Body of pancreas (tissue), 4 donors: ENCODE data around the gene TFIP11. TPM values are rescaled to one million over a fixed set of nuclear protein-coding genes. Genes with fewer than 3 reads are reported as not detected.

Experiments used
- ATAC-seq: fragments of 150-250 bp; one replicate; pipeline ENCODE4 v1.9.1; 2016
- DNase-seq, 4 donors: peaks; one replicate each; pipeline ENCODE4 v3.0.0-alpha.2; 2019
- H3K27ac ChIP-seq, 4 donors: fragments of 200-600 bp; sonication (generic); 1 replicate in 3 of 4; 2 replicates in 1 of 4; pipeline versions ENCODE4 v1.5.1 to v1.6.1; 2016 to 2019; ENCODE audit warnings: mild to moderate bottlenecking in 1 of 4, mixed read lengths in 1 of 4, moderate library complexity in 1 of 4
- H3K27me3 ChIP-seq, 2 donors: fragments of 200-600 bp; sonication (generic); one replicate each; pipeline ENCODE4 v1.6.0; 2016; ENCODE audit warnings: mild to moderate bottlenecking in 1 of 2
- H3K36me3 ChIP-seq, 2 donors: fragments of 200-600 bp; sonication (generic); replicated peaks in 1 of 2; 2 replicates each; pipeline ENCODE4 v1.5.1; 2016; ENCODE audit warnings: low read depth in 2 of 2; ENCODE audit not compliant: insufficient read depth in 1 of 2
- H3K4me1 ChIP-seq: fragments of 200-600 bp; sonication (generic); one replicate; pipeline ENCODE4 v1.6.0; 2016
- H3K4me3 ChIP-seq, 2 donors: fragments of 200-600 bp; sonication (generic); 1 replicate in 1 of 2; 2 replicates in 1 of 2; pipeline ENCODE4 v1.5.1; 2016 to 2019
- H3K9me3 ChIP-seq, 3 donors: fragments of 200-600 bp; sonication (generic); 1 replicate in 2 of 3; 2 replicates in 1 of 3; pipeline ENCODE4 v1.5.1; 2016
- CTCF ChIP-seq, 7 experiments: fragments of 450-650 bp in 4 of 7; fragments of 200-600 bp in 3 of 7; sonication (generic) in 3 of 7; IDR thresholded peaks; one replicate each; pipeline ENCODE4 v1.5.1; 2016 to 2019; ENCODE audit warnings: antibody characterized with exemption in 7 of 7
- POLR2A ChIP-seq, 3 donors: fragments of 450-650 bp; IDR thresholded peaks; one replicate each; pipeline ENCODE4 v1.6.1; 2016; ENCODE audit warnings: antibody characterized with exemption in 3 of 3, mild to moderate bottlenecking in 2 of 3
- WGBS, 2 donors: methylation state at CpG; one replicate each; pipeline ENCODE4 v1.1.5; 2017; 5-methylcytosine and 5-hydroxymethylcytosine counted together
- intact Hi-C: fragments of 100-400 bp; cut with DNase I; formaldehyde crosslinking; loops from one replicate; pipeline ENCODE4 v1.15.1; 2023
- total RNA-seq, 2 donors: library from RNA; depleted of rRNA; stranded (reverse); fragments of >200 nt; gene quantifications; one replicate each; pipeline ENCODE4 v1.1.0, GENCODE V29; 2016

TFIP11 gene
- total RNA-seq: 10 to 100 TPM; 26.2 to 32.3 TPM

- Histone ChIP-seq H3K27ac (peak within 1 kb of the TSS; percentile 26 to 88 (median 82)), H3K9me3 (no peaks in the 10 kb centered on the region), H3K36me3 (peaks cover 0 to 14% of the 10 kb centered on the region in 2 donors), H3K4me3 (peak within 1 kb of the TSS; percentile 82), H3K27me3 (no peaks in the 10 kb centered on the region), H3K4me1 (peaks cover 55% of the 10 kb centered on the region)
- TF ChIP-seq CTCF (IDR thresholded peaks at IDR 0.05): peak in 2 of 7 experiments; percentile 3 to 5
- peak; percentile 27 to 79 (median 79) for TF ChIP-seq POLR2A (IDR thresholded peaks at IDR 0.05)
- intact Hi-C loops: no loop called here
- ATAC-seq (peak; percentile 93), DNase-seq (peak; percentile 93 to 97 (median 94))
- WGBS, 2 donors: 0% methylated on average over 14 to 34 of the region's 40 CpGs
Observed at GRCh38 chr22:26512149-26512793, at the start of gene TFIP11. Gene TFIP11, minus strand, starts transcription at chr22:26512473. Its CDS starts 2,201 bp downstream, at chr22:26510272.

- no peak overlapping the region for H3K4me3 ChIP-seq
- peaks cover 42% of the 10 kb centered on the region for H3K4me1 ChIP-seq
- peak; percentile 93 to 97 (median 96) for DNase-seq
- H3K27me3 ChIP-seq: no peaks in the 10 kb centered on the region
- H3K9me3 ChIP-seq: no peaks in the 10 kb centered on the region
- H3K27ac ChIP-seq: peak overlapping the region; percentile 76 to 86 (median 85)
- peak in 3 of 7 experiments; percentile 4 to 22 (median 7) for TF ChIP-seq CTCF (IDR thresholded peaks at IDR 0.05)
- TF ChIP-seq POLR2A (IDR thresholded peaks at IDR 0.05): peak; percentile 39 to 65 (median 64)
- intact Hi-C loops: no loop called here
- 44 to 46% methylated on average over 6 to 9 of the region's 9 CpGs for WGBS, 2 donors
- no peaks in the 10 kb centered on the region for H3K36me3 ChIP-seq
- ATAC-seq: peak; percentile 65
Observed at GRCh38 chr22:26561756-26562417, 49.6 kb upstream of the TFIP11 start.

GRCh38 chr22:26559961-26560575 is 47.8 kb upstream of the TFIP11 start:
- Histone ChIP-seq H3K4me3 (no peak overlapping the region), H3K27me3 (no peaks in the 10 kb centered on the region), H3K36me3 (no peaks in the 10 kb centered on the region), H3K9me3 (no peaks in the 10 kb centered on the region), H3K4me1 (peaks cover 55% of the 10 kb centered on the region), H3K27ac (peak overlapping the region; percentile 80 to 88 (median 86))
- TF ChIP-seq POLR2A (IDR thresholded peaks at IDR 0.05) (peak in 2 of 3 donors; percentile 19 to 41), CTCF (IDR thresholded peaks at IDR 0.05) (no peak)
- WGBS, 2 donors: 28 to 42% methylated on average over 11 to 13 of the region's 13 CpGs
- ATAC-seq (peak; percentile 33), DNase-seq (peak; percentile 71 to 82 (median 78))
- intact Hi-C loops: no loop called here

DNA sequence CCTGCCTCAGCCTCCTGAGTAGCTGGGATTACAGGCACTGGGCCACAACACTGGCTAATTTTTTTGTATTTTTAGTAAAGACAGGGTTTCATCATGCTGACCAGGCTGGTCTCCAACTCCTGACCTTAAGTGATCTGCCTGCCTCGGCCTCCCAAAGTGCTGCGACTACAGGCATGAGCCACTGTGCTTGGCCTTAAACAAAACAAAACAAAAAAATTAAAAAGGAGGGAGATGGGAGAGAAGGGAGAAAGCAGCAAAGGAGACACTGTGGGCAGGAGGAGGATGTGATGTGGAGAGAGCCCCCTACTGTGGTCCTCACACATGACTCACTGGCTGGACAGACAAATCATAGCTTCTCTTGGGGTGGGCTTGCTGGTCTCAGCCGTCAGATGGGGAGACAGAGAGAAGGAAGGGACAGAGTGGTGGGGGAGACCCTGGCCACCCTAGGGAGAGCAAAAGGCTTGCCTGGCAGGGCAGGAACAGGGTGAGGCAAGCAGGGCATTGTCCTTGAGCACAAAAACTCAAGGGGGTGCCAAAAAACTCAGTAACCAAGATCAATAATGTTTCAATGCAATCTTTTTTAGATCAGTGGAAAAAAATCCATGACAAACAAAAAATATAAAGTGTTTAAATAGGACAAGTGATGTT is 46.1 kb upstream of the TFIP11 start:
- Histone ChIP-seq H3K4me3 (no peak overlapping the region), H3K4me1 (peaks cover 72% of the 10 kb centered on the region), H3K36me3 (no peaks in the 10 kb centered on the region), H3K27me3 (no peaks in the 10 kb centered on the region), H3K9me3 (no peaks in the 10 kb centered on the region), H3K27ac (peak overlapping the region; percentile 80 to 88 (median 86))
- DNase-seq (peak; percentile 63 to 73 (median 68)), ATAC-seq (peak; percentile 47)
- 31 to 39% methylated on average over 3 of the region's 3 CpGs for WGBS, 2 donors
- intact Hi-C loops: no loop called here
- no peak for TF ChIP-seq CTCF (IDR thresholded peaks at IDR 0.05)
- TF ChIP-seq POLR2A (IDR thresholded peaks at IDR 0.05): peak in 1 of 3 donors; percentile 4
